HL-60 (cell line): Measurements from ENCODE around the gene KCNJ9.

Source experiments
- DNase-seq, 2 experiments: peaks; one replicate each; pipeline ENCODE4 v3.0.0-alpha.2; 2010 to 2020; ENCODE audit warnings: low read depth in 1 of 2, low spot score in 1 of 2
- H3K27ac ChIP-seq: fragments of 250-450 bp; sonication (Bioruptor Pico); replicated peaks from 2 replicates; pipeline ENCODE4 v1.5.1; 2020; ENCODE audit warnings: mild to moderate bottlenecking, moderate library complexity
- H3K27me3 ChIP-seq: fragments of 250-450 bp; sonication (Bioruptor Pico); 2 replicates; pipeline ENCODE4 v1.5.1; 2021; ENCODE audit warnings: mild to moderate bottlenecking, moderate library complexity; ENCODE audit not compliant: insufficient read depth, poor library complexity, severe bottlenecking
- H3K4me3 ChIP-seq: replicated peaks from 2 replicates; pipeline ENCODE4 v1.5.1; 2011; ENCODE audit warnings: mild to moderate bottlenecking, control low read depth, low read length; ENCODE audit not compliant: insufficient read depth
- CTCF ChIP-seq: IDR thresholded peaks from one replicate; pipeline ENCODE4 v1.5.1; 2011; ENCODE audit warnings: low read length, control low read depth, inconsistent platforms; ENCODE audit not compliant: insufficient read depth
- GABPA ChIP-seq: IDR thresholded peaks from 2 replicates; pipeline ENCODE4 v1.6.1; 2012; ENCODE audit warnings: low read depth
- POLR2AphosphoS5 ChIP-seq: IDR thresholded peaks from 2 replicates; pipeline ENCODE4 v1.6.1; 2012; ENCODE audit warnings: low read depth
- SPI1 ChIP-seq: IDR thresholded peaks from 2 replicates; pipeline ENCODE4 v1.6.1; 2012; ENCODE audit warnings: low read depth, mild to moderate bottlenecking, borderline replicate concordance
- TF ChIP-seq, protein P1 (sequence below): IDR thresholded peaks from 2 replicates; pipeline ENCODE4 v1.6.1; 2012; ENCODE audit warnings: low read depth; ENCODE audit not compliant: insufficient replicate concordance

Gene KCNJ9

DNA sequence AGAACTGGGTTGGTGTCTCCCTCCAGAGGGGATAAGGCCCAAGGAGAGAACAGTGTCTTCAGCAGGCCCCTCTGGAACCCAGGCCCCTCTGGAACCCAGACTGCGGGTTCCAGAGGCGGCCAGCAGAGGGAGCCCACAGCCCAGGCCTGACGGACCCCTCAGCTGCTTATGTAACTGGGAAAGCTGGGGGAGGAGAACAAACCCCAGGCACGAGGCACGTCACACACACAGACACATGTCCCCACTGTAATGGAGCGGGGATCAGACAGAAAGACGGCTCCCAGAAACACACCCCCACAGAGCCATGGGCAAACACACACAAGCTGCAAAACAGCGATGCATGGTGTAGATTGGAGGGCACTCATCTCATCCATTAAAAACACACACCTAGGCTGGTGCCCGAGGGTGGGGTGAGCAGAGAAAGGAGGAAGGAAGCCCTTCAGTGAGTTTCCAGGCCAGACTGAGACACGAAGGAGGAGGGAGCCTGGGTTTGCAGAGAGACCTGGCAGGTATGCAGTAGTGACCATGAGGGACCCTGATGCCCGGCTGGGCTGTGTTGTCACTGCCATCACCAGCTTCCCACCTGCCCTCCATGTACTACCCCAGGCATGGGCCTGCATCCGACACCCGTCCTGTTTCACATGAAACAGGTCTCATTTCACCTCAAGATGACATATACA is 19.8 kb downstream of the KCNJ9 start:
- peak; percentile 65 to 73 for DNase-seq
- Histone ChIP-seq H3K27me3 (no peaks in the 10 kb centered on the region), H3K4me3 (no peak overlapping the region), H3K27ac (no peak overlapping the region)
- TF ChIP-seq CTCF (peak; percentile 92), SPI1 (no peak), GABPA (no peak), POLR2AphosphoS5 (no peak)
- TF ChIP-seq, protein P1, sequence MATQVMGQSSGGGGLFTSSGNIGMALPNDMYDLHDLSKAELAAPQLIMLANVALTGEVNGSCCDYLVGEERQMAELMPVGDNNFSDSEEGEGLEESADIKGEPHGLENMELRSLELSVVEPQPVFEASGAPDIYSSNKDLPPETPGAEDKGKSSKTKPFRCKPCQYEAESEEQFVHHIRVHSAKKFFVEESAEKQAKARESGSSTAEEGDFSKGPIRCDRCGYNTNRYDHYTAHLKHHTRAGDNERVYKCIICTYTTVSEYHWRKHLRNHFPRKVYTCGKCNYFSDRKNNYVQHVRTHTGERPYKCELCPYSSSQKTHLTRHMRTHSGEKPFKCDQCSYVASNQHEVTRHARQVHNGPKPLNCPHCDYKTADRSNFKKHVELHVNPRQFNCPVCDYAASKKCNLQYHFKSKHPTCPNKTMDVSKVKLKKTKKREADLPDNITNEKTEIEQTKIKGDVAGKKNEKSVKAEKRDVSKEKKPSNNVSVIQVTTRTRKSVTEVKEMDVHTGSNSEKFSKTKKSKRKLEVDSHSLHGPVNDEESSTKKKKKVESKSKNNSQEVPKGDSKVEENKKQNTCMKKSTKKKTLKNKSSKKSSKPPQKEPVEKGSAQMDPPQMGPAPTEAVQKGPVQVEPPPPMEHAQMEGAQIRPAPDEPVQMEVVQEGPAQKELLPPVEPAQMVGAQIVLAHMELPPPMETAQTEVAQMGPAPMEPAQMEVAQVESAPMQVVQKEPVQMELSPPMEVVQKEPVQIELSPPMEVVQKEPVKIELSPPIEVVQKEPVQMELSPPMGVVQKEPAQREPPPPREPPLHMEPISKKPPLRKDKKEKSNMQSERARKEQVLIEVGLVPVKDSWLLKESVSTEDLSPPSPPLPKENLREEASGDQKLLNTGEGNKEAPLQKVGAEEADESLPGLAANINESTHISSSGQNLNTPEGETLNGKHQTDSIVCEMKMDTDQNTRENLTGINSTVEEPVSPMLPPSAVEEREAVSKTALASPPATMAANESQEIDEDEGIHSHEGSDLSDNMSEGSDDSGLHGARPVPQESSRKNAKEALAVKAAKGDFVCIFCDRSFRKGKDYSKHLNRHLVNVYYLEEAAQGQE: no peak

DNA sequence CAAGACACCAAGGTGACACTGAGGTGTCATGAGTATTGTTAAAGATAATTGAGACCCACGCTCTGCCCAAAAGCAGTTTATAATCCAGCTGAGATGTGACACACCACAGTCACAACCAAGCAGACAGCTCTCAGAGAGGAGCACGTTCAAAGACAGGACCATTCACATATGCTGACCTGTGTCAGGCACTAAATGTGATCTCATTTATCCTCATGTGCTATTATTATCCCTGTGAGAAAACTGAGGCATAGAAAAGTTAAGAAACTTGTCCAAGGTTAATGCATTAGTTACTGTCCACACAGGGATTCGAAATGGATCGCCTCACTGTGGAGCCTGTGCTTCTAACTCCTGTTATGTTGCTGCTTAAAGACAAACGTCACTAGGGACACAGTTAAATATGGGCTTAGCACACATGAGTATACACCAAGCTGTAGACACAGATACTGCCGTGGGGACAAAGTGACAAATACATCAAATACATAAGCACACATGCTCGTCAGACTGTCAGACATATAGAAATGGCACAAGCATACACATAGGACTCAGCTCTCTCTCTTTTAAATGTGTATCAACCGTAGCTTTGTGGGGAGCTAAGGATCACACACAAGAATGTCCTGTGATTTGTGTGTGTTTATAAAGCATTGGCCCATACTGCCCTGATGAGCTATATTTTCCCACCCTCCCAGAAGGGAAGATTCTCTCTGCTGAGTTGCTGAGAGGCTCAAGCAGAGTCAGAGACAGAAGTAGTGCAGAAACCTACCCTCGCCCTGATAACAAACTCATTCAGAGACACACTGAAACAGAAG is 20.6 kb downstream of the KCNJ9 start:
- H3K4me3 ChIP-seq: no peak overlapping the region
- no peaks in the 10 kb centered on the region for H3K27me3 ChIP-seq
- H3K27ac ChIP-seq: no peak overlapping the region
- no peak for DNase-seq
- TF ChIP-seq GABPA (no peak), POLR2AphosphoS5 (no peak), CTCF (no peak), SPI1 (no peak)
- TF ChIP-seq, protein P1: no peak

- H3K27ac ChIP-seq: no peak overlapping the region
- no peak for TF ChIP-seq SPI1
- TF ChIP-seq CTCF: no peak
- no peaks in the 10 kb centered on the region for H3K27me3 ChIP-seq
- no peak for DNase-seq
- no peak overlapping the region for H3K4me3 ChIP-seq
Observed at GRCh38 chr1:160103658-160104408, 22.5 kb downstream of the KCNJ9 start.
